IMR-90 (cell line): ENCODE measurements around the gene PRDX4. TPM values are rescaled to one million over a fixed set of nuclear protein-coding genes. Genes with fewer than 3 reads are reported as not detected.

Source experiments
- ATAC-seq: fragments of 200-7000 bp; cut with Tn5 transposase; 2 replicates; pipeline ENCODE4 v1.9.1; 2020; ENCODE audit warnings: low read depth, mild to moderate bottlenecking, moderate library complexity
- Bru-seq: library from RNA; stranded (reverse); fragments of 400-500 nt; gene quantifications from one replicate; lab custom pipeline; 2021; lab: Mats Ljungman, UMichigan
- BruChase-seq, 2 experiments: library from RNA; stranded (reverse); fragments of 400-500 nt; gene quantifications; one replicate each; lab custom pipeline; 2021; lab: Mats Ljungman, UMichigan
- BruUV-seq: library from RNA; stranded (reverse); fragments of 400-500 nt; replicated peaks from 2 replicates; lab custom pipeline; 2021; lab: Mats Ljungman, UMichigan
- CTCF ChIA-PET: fragments of 300-600 bp; formaldehyde crosslinking; extraction: SDS; loops from one replicate; lab custom pipeline; 2021; ENCODE audit warnings: antibody characterized with exemption; lab: Yijun Ruan, JAX
- POLR2A ChIA-PET: fragments of 300-600 bp; sonication (Branson Sonifier 250); formaldehyde crosslinking; loops from one replicate; lab custom pipeline; 2022; ENCODE audit warnings: antibody characterized with exemption; ENCODE audit not compliant: unreplicated experiment; lab: Charles Lee
- DNase-seq: peaks from one replicate; pipeline ENCODE4 v3.0.0; 2013
- H2AFZ ChIP-seq: replicated peaks from 2 replicates; pipeline ENCODE3; 2013; ENCODE audit warnings: low read length, mild to moderate bottlenecking; ENCODE audit not compliant: poor library complexity
- H2AK5ac ChIP-seq: 2 replicates; pipeline ENCODE4 v1.6.1; 2013; ENCODE audit warnings: low read depth, low read length, inconsistent platforms
- H2AK9ac ChIP-seq: replicated peaks from 2 replicates; pipeline ENCODE3; 2013; ENCODE audit warnings: mild to moderate bottlenecking, low read depth, low read length, moderate library complexity; ENCODE audit not compliant: poor library complexity
- H2BK120ac ChIP-seq: 2 replicates; pipeline ENCODE4 v1.6.1; 2013; ENCODE audit warnings: low read depth, low read length, inconsistent platforms
- H2BK15ac ChIP-seq: 3 replicates; pipeline ENCODE4 v1.6.1; 2013; ENCODE audit warnings: low read depth, low read length, inconsistent platforms
- H2BK20ac ChIP-seq: 2 replicates; pipeline ENCODE4 v1.6.1; 2013; ENCODE audit warnings: low read depth, mild to moderate bottlenecking, inconsistent platforms, low read length, moderate library complexity
- H2BK5ac ChIP-seq: 2 replicates; pipeline ENCODE4 v1.6.1; 2013; ENCODE audit warnings: mild to moderate bottlenecking, low read depth, low read length, inconsistent platforms; ENCODE audit not compliant: poor library complexity, severe bottlenecking
- H3K14ac ChIP-seq: replicated peaks from 2 replicates; pipeline ENCODE4 v1.6.1; 2013; ENCODE audit warnings: low read depth, low read length, inconsistent platforms
- H3K18ac ChIP-seq: 2 replicates; pipeline ENCODE4 v1.6.1; 2013; ENCODE audit warnings: low read depth, low read length, control low read depth
- H3K23ac ChIP-seq: 2 replicates; pipeline ENCODE4 v1.6.1; 2013; ENCODE audit warnings: low read depth, low read length, inconsistent platforms
- H3K27ac ChIP-seq: 2 replicates; pipeline ENCODE4 v1.5.1; 2013; ENCODE audit warnings: mild to moderate bottlenecking, control low read depth, low read length; ENCODE audit not compliant: insufficient read depth
- H3K27me3 ChIP-seq: 2 replicates; pipeline ENCODE4 v1.6.1; 2013; ENCODE audit warnings: low read length; ENCODE audit not compliant: control insufficient read depth, insufficient read depth
- H3K36me3 ChIP-seq: 2 replicates; pipeline ENCODE4 v1.6.1; 2013; ENCODE audit warnings: low read length, mixed read lengths; ENCODE audit not compliant: control insufficient read depth, insufficient read depth
- H3K4ac ChIP-seq: 2 replicates; pipeline ENCODE4 v1.6.1; 2013; ENCODE audit warnings: low read depth, low read length, inconsistent platforms
- H3K4me1 ChIP-seq: 2 replicates; pipeline ENCODE4 v1.6.1; 2013; ENCODE audit warnings: low read length, mixed read lengths; ENCODE audit not compliant: control insufficient read depth, insufficient read depth
- H3K4me2 ChIP-seq: 2 replicates; pipeline ENCODE4 v1.6.1; 2013; ENCODE audit warnings: low read depth, mild to moderate bottlenecking, control low read depth, low read length, moderate library complexity
- H3K4me3 ChIP-seq: 2 replicates; pipeline ENCODE4 v1.5.1; 2013; ENCODE audit warnings: low read depth, mild to moderate bottlenecking, control low read depth, low read length, moderate library complexity; ENCODE audit not compliant: insufficient read depth
- H3K56ac ChIP-seq: 2 replicates; pipeline ENCODE4 v1.6.1; 2013; ENCODE audit warnings: low read length, inconsistent platforms; ENCODE audit not compliant: insufficient read depth; ENCODE audit errors: extremely low read depth
- H3K79me1 ChIP-seq, 2 experiments: 2 replicates each; pipeline ENCODE4 v1.6.1; 2013; ENCODE audit warnings: low read length in 2 of 2, inconsistent platforms in 1 of 2, low read depth in 1 of 2
- H3K9ac ChIP-seq: 2 replicates; pipeline ENCODE4 v1.6.1; 2013; ENCODE audit warnings: low read depth, low read length, control low read depth
- H3K9me1 ChIP-seq: 2 replicates; pipeline ENCODE4 v1.6.1; 2013; ENCODE audit warnings: low read length, inconsistent platforms; ENCODE audit not compliant: insufficient read depth
- H3K9me3 ChIP-seq: 2 replicates; pipeline ENCODE4 v1.6.1; 2013; ENCODE audit warnings: low read length; ENCODE audit not compliant: control insufficient read depth, insufficient read depth
- H4K20me1 ChIP-seq: 2 replicates; pipeline ENCODE4 v1.6.1; 2013; ENCODE audit warnings: low read length, inconsistent platforms; ENCODE audit not compliant: insufficient read depth
- H4K5ac ChIP-seq: 2 replicates; pipeline ENCODE4 v1.6.1; 2013; ENCODE audit warnings: mild to moderate bottlenecking, low read depth, low read length, control low read depth
- H4K8ac ChIP-seq, 2 experiments: 2 replicates each; pipeline ENCODE4 v1.6.1; 2013; ENCODE audit warnings: low read depth in 2 of 2, low read length in 2 of 2, control low read depth in 1 of 2, inconsistent platforms in 1 of 2
- H4K91ac ChIP-seq: 2 replicates; pipeline ENCODE4 v1.6.1; 2013; ENCODE audit warnings: low read depth, low read length, inconsistent platforms; ENCODE audit not compliant: insufficient read depth
- BHLHE40 ChIP-seq: fragments of 150-350 bp; IDR thresholded peaks from 2 replicates; pipeline ENCODE4 v1.6.1; 2016; ENCODE audit warnings: mild to moderate bottlenecking, low read depth, low read length
- FOS ChIP-seq: fragments of 150-350 bp; IDR thresholded peaks from 2 replicates; pipeline ENCODE4 v1.6.1; 2016; ENCODE audit warnings: low read depth, low read length
- MAZ ChIP-seq: IDR thresholded peaks from 2 replicates; pipeline ENCODE4 v1.6.1; 2012; ENCODE audit warnings: low read depth, mild to moderate bottlenecking, low read length, improper control_type of control experiment, moderate library complexity, borderline replicate concordance
- POLR2A ChIP-seq: IDR thresholded peaks from 2 replicates; pipeline ENCODE4 v1.6.1; 2012; ENCODE audit warnings: mild to moderate bottlenecking, low read depth, low read length
- RAD21 ChIP-seq: IDR thresholded peaks from 2 replicates; pipeline ENCODE4 v1.6.1; 2012; ENCODE audit warnings: low read length, improper control_type of control experiment
- RCOR1 ChIP-seq: IDR thresholded peaks from 2 replicates; pipeline ENCODE4 v1.6.1; 2012; ENCODE audit warnings: mild to moderate bottlenecking, low read length, improper control_type of control experiment; ENCODE audit not compliant: insufficient replicate concordance
- RFX5 ChIP-seq: IDR thresholded peaks from 2 replicates; pipeline ENCODE4 v1.8.0; 2012; ENCODE audit warnings: low read depth, mild to moderate bottlenecking, low read length, moderate library complexity
- SMC3 ChIP-seq: fragments of 150-350 bp; IDR thresholded peaks from 2 replicates; pipeline ENCODE4 v1.6.1; 2016; ENCODE audit warnings: low read depth, mild to moderate bottlenecking, antibody characterized with exemption, low read length, moderate library complexity
- WGBS, 2 experiments: methylation state at CpG; one replicate each; pipeline versions ENCODE4 v1.1.5 to v1.1.7; 2013; ENCODE audit warnings: missing lambda C conversion rate in 2 of 2; ENCODE audit not compliant: insufficient read length in 1 of 2; ENCODE audit errors: extremely low coverage in 2 of 2; 5-methylcytosine and 5-hydroxymethylcytosine counted together
- dilution Hi-C: fragments of 300-500 bp; cut with HindIII; formaldehyde crosslinking; loops from one replicate; pipeline ENCODE4 v1.14.3; 2018; ENCODE audit warnings: low sequenced_read_pairs; ENCODE audit not compliant: unreplicated experiment
- in situ Hi-C: fragments of 300-500 bp; cut with MboI; formaldehyde crosslinking; loops from 3 replicates; pipeline ENCODE4 v1.14.3; 2019; ENCODE audit warnings: low sequenced_read_pairs, inconsistent platforms, mixed read lengths
- intact Hi-C: fragments of 100-400 bp; cut with micrococcal nuclease; formaldehyde crosslinking; loops from 2 replicates; pipeline ENCODE4 v1.10.0; 2022
- long read RNA-seq: library from polyadenylated mRNA; unstranded; transcript quantifications from one replicate; pipeline ENCODE4 v2.0.0, GENCODE V29; 2021; ENCODE audit not compliant: unreplicated experiment
- polyA plus RNA-seq, 3 experiments: library from polyadenylated mRNA; depleted of rRNA; stranded (reverse); fragments of >200 nt; gene quantifications; 2 replicates each; pipeline ENCODE4 v1.2.3, GENCODE V29; 2012; ENCODE audit warnings: low replicate concordance in 1 of 3
- total RNA-seq: library from RNA; depleted of rRNA; stranded (reverse); fragments of >200 nt; gene quantifications from 2 replicates; pipeline ENCODE4 v1.2.3, GENCODE V29; 2012; rRNA removed
- TF ChIP-seq, protein P1 (sequence below): conservative IDR thresholded peaks from 2 replicates; pipeline ENCODE4 v1.5.1; 2012; ENCODE audit warnings: mild to moderate bottlenecking, low read depth, low read length, improper control_type of control experiment
- TF ChIP-seq, protein P2 (sequence below): fragments of 150-350 bp; IDR thresholded peaks from 2 replicates; pipeline ENCODE4 v1.6.1; 2017; ENCODE audit warnings: mild to moderate bottlenecking, antibody characterized with exemption, low read length, low read depth

The PRDX4 gene
- 194 and 226 TPM in 2 replicates for total RNA-seq
- 194 and 209 TPM in 2 replicates for polyA plus RNA-seq (2012; rRNA removed)
- polyA plus RNA-seq (2012; cell fraction: cytosol; rRNA removed): 135 TPM in 2 replicates
- 35.1 and 61.8 TPM in 2 replicates for polyA plus RNA-seq (2012; cell fraction: nucleus; rRNA removed; ENCODE audit: low replicate concordance)
- percentile 62 among the genes with signal in this experiment for Bru-seq, nascent RNA
- BruChase-seq, experiment 1, labeled RNA remaining after a 6-hour chase: percentile 58 among the genes with signal in this experiment
- percentile 50 among the genes with signal in this experiment for BruChase-seq, experiment 2, labeled RNA remaining after a 2-hour chase
- long read RNA-seq, transcript PRDX4-202 (7 exons, 1,005 nt): major isoform, 223 of 271 reads
- long read RNA-seq, partial matches to known transcripts: 39 of 271 reads
- long read RNA-seq, other reads (novel, unspliced or antisense): 9 of 271 reads

DNA sequence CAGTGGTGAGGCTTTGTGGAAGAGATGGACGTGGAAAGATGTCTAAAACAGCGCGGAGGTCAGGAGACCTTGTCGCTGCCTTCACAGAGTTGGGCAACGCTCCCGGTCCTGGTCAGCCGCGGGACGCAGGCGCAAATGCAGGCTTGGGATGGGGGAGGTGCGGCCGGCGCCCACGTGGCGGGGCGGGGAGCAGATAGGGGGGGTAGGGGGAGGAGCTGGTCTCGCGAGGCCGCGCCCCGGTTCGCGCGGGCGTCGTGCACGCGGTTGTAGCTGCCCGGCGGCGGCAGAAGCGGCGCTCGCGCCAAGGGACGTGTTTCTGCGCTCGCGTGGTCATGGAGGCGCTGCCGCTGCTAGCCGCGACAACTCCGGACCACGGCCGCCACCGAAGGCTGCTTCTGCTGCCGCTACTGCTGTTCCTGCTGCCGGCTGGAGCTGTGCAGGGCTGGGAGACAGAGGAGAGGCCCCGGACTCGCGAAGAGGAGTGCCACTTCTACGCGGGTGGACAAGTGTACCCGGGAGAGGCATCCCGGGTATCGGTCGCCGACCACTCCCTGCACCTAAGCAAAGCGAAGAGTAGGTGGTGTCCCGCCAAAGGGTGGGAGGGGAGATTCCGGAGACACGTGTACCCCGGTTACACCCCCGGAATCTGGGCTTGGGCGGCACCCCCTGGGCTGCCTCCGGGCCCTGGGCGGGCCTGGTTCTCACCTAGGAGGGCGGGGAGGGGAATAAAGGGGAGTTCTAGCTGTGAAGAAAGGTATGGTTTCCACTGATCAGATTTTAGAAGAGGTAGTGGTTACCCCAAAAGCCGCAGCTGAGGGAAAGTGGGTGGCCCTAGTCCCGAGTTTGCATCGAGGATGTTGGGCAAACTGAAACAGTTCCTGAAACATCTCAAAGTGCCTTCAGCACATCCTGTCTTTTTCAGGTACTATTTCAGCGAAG lies at the start of gene PRDX4:
TSS of gene PRDX4 (plus strand) at position 255 of the 939 bp plus-strand sequence. CDS start at position 333, 78 bp downstream.
- peak within 1 kb of the TSS; percentile 53 to 94 for H4K8ac ChIP-seq
- intact Hi-C loops: no loop called here
- peak within 1 kb of the TSS; percentile 64 for H3K56ac ChIP-seq
- H3K14ac ChIP-seq: peak within 1 kb of the TSS; percentile 71
- H2BK120ac ChIP-seq: peak within 1 kb of the TSS; percentile 73
- H3K9ac ChIP-seq: peak within 1 kb of the TSS; percentile 67
- dilution Hi-C loops: no loop called here
- peak within 1 kb of the TSS; percentile 78 for H3K23ac ChIP-seq
- no peaks in the 10 kb centered on the region for H3K9me1 ChIP-seq
- H2AK9ac ChIP-seq: peak within 1 kb of the TSS; percentile 73
- H3K4me1 ChIP-seq: 0 out of 2 replicates have a peak, but pooled peaks cover 1% of the 10 kb centered on the region
- H2AFZ ChIP-seq: peak within 1 kb of the TSS; percentile 92
- H3K4me3 ChIP-seq: peak within 1 kb of the TSS; percentile 81
- POLR2A ChIA-PET: interaction anchor here (0.9 kb wide), 1 partner anchor 115 kb away, joined by 3 read pairs; the partner anchor contains the start of gene SAT1
- no peaks in the 10 kb centered on the region for H3K27me3 ChIP-seq
- H2AK5ac ChIP-seq: peak within 1 kb of the TSS; percentile 53
- no peaks in the 10 kb centered on the region for H3K36me3 ChIP-seq
- H3K27ac ChIP-seq: peak within 1 kb of the TSS; percentile 76
- peak within 1 kb of the TSS; percentile 81 for H2BK5ac ChIP-seq
- H3K79me1 ChIP-seq: peaks cover 0 to 11% of the 10 kb centered on the region in 2 experiments; a peak in 2 of 4 replicates
- H4K5ac ChIP-seq: peak within 1 kb of the TSS; percentile 33
- BruUV-seq: no TSS peak
- peak; percentile 93 for ATAC-seq
- 35% methylated on average over 36 of the region's 73 CpGs; no CpG with 5 or more reads in 1 of the 2 experiments for WGBS, 2 experiments
- no peaks in the 10 kb centered on the region for H4K20me1 ChIP-seq
- H2BK20ac ChIP-seq: no peak within 1 kb of the TSS
- H3K4ac ChIP-seq: peak within 1 kb of the TSS; percentile 84
- peak; percentile 84 for DNase-seq
- peak within 1 kb of the TSS; percentile 76; the same call in 2 of the 3 replicates for H2BK15ac ChIP-seq
- peak within 1 kb of the TSS; percentile 88 for H3K4me2 ChIP-seq
- peak within 1 kb of the TSS; percentile 85 for H4K91ac ChIP-seq
- no peaks in the 10 kb centered on the region for H3K9me3 ChIP-seq
- in situ Hi-C loops: no loop called here
- peak within 1 kb of the TSS; percentile 43 for H3K18ac ChIP-seq
- CTCF ChIA-PET: no interaction called here
- no peak for TF ChIP-seq RCOR1
- TF ChIP-seq RAD21: no peak
- no peak for TF ChIP-seq SMC3
- TF ChIP-seq, protein P1, sequence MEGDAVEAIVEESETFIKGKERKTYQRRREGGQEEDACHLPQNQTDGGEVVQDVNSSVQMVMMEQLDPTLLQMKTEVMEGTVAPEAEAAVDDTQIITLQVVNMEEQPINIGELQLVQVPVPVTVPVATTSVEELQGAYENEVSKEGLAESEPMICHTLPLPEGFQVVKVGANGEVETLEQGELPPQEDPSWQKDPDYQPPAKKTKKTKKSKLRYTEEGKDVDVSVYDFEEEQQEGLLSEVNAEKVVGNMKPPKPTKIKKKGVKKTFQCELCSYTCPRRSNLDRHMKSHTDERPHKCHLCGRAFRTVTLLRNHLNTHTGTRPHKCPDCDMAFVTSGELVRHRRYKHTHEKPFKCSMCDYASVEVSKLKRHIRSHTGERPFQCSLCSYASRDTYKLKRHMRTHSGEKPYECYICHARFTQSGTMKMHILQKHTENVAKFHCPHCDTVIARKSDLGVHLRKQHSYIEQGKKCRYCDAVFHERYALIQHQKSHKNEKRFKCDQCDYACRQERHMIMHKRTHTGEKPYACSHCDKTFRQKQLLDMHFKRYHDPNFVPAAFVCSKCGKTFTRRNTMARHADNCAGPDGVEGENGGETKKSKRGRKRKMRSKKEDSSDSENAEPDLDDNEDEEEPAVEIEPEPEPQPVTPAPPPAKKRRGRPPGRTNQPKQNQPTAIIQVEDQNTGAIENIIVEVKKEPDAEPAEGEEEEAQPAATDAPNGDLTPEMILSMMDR: no peak
- no peak for TF ChIP-seq FOS
- TF ChIP-seq RFX5: no peak
- TF ChIP-seq, protein P2, sequence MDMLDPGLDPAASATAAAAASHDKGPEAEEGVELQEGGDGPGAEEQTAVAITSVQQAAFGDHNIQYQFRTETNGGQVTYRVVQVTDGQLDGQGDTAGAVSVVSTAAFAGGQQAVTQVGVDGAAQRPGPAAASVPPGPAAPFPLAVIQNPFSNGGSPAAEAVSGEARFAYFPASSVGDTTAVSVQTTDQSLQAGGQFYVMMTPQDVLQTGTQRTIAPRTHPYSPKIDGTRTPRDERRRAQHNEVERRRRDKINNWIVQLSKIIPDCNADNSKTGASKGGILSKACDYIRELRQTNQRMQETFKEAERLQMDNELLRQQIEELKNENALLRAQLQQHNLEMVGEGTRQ: peak; percentile 81
- peak; percentile 51; the same call in 1 of the 2 replicates for TF ChIP-seq MAZ
- TF ChIP-seq BHLHE40: 0 out of 2 replicates have a peak, but pooled peaks have one; percentile 9
- TF ChIP-seq POLR2A: peak; percentile 65
